Measurements from ENCODE around the gene CCDC87.

Gene CCDC87

DNA sequence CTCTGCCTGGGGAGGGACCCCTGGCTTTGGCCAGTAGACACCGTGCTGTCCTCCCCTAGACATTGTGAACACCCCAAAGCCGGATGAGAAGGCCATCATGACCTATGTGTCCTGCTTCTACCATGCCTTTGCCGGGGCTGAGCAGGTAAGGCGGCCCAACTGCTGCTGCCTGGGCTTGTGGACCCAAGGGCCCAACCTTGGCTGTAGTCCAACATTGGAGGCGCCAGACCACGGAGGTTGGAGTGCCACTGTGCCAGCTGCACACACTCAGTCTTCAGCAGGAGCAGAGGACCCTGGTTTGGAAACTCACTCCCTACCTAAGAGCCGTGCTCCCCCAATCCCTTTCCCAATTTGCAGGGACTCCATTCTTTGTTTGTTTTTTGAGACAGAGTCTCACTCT is 36.8 kb downstream of the CCDC87 start:
- peaks cover 4% of the 10 kb centered on the region for H3K4me1 ChIP-seq

DNA sequence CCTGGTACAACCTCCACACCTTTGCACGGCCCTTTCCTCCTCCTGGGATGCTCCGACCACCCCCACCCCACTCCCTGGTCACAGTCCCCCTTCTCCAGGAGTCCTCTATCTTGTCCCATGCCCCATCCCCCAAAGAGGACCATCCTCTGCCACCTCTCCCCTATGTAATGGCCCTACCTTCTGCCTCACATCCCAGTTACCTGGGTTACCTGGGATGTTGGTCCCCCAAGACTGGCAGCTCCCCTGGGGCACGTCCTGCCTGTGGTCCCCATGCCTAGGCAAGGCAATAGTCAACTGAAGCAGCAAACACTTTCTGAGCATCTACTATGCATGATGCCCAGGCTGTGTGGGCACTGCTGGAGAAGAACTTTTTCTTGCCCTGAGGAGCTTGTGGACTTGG is 37.4 kb downstream of the CCDC87 start:
- Histone ChIP-seq H2AFZ (no peak overlapping the region), H3K9me3 (ENCODE audit: control insufficient read depth, low read length) (no peaks in the 10 kb centered on the region), H3K9ac (no peak overlapping the region), H3K4me2 (ENCODE audit: low read length) (no peak overlapping the region), H3K36me3 (ENCODE audit: control insufficient read depth, insufficient read depth, low read length) (no peaks in the 10 kb centered on the region), H3K79me2 (no peaks in the 10 kb centered on the region), H3K4me1 (peaks cover 4% of the 10 kb centered on the region), H3K4me3 (ENCODE audit: low read depth, low read length) (no peak overlapping the region), H3K27me3 (ENCODE audit: control insufficient read depth, insufficient read depth, low read length) (no peaks in the 10 kb centered on the region), H3K27ac (no peak overlapping the region)
- TF ChIP-seq, protein P1, sequence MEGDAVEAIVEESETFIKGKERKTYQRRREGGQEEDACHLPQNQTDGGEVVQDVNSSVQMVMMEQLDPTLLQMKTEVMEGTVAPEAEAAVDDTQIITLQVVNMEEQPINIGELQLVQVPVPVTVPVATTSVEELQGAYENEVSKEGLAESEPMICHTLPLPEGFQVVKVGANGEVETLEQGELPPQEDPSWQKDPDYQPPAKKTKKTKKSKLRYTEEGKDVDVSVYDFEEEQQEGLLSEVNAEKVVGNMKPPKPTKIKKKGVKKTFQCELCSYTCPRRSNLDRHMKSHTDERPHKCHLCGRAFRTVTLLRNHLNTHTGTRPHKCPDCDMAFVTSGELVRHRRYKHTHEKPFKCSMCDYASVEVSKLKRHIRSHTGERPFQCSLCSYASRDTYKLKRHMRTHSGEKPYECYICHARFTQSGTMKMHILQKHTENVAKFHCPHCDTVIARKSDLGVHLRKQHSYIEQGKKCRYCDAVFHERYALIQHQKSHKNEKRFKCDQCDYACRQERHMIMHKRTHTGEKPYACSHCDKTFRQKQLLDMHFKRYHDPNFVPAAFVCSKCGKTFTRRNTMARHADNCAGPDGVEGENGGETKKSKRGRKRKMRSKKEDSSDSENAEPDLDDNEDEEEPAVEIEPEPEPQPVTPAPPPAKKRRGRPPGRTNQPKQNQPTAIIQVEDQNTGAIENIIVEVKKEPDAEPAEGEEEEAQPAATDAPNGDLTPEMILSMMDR (IDR thresholded peaks at IDR 0.05) = no peak

More for the DNA sequence above, 36.8 kb downstream of the CCDC87 start:
- no peaks in the 10 kb centered on the region for H3K79me2 ChIP-seq
- H3K9ac ChIP-seq = no peak overlapping the region
- no peak overlapping the region for H2AFZ ChIP-seq
- H3K4me3 ChIP-seq (ENCODE audit: low read depth, low read length) = no peak overlapping the region
- no peak overlapping the region for H3K27ac ChIP-seq
- H3K36me3 ChIP-seq (ENCODE audit: control insufficient read depth, insufficient read depth, low read length) = no peaks in the 10 kb centered on the region
- no peak overlapping the region for H3K4me2 ChIP-seq (ENCODE audit: low read length)
- no peaks in the 10 kb centered on the region for H3K27me3 ChIP-seq (ENCODE audit: control insufficient read depth, insufficient read depth, low read length)
- no peaks in the 10 kb centered on the region for H3K9me3 ChIP-seq (ENCODE audit: control insufficient read depth, low read length)
- TF ChIP-seq, protein P1 (IDR thresholded peaks at IDR 0.05) = no peak

DNA sequence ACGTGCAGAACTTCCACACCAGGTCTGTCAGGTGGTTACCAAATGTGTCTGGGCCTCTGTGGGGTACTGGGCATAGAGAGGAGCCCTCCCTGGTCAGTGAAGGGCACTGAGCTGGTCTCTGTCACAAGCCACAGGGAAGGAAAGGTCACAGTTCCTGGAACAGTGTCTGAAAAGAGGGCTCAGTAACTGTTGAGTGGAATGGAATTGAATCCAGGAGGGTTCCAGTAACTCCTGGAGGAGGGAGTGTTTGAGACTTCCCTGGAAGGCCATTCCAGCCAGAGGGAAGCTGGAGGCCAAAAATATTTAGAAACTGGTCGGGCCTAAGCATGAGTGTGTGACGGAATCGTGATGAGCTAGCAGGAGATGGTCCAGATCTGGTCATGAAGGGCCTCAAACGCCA is 38.3 kb downstream of the CCDC87 start:
- H3K79me2 ChIP-seq = no peaks in the 10 kb centered on the region
- H3K4me2 ChIP-seq (ENCODE audit: low read length) = no peak overlapping the region
- H3K27ac ChIP-seq = no peak overlapping the region
- TF ChIP-seq, protein P1 (IDR thresholded peaks at IDR 0.05) = no peak
- H3K27me3 ChIP-seq (ENCODE audit: control insufficient read depth, insufficient read depth, low read length) = no peaks in the 10 kb centered on the region
- H3K9me3 ChIP-seq (ENCODE audit: control insufficient read depth, low read length) = no peaks in the 10 kb centered on the region
- H3K4me3 ChIP-seq (ENCODE audit: low read depth, low read length) = no peak overlapping the region
- H3K4me1 ChIP-seq = peaks cover 4% of the 10 kb centered on the region
- no peak overlapping the region for H3K9ac ChIP-seq
- no peaks in the 10 kb centered on the region for H3K36me3 ChIP-seq (ENCODE audit: control insufficient read depth, insufficient read depth, low read length)
- H2AFZ ChIP-seq = no peak overlapping the region

DNA sequence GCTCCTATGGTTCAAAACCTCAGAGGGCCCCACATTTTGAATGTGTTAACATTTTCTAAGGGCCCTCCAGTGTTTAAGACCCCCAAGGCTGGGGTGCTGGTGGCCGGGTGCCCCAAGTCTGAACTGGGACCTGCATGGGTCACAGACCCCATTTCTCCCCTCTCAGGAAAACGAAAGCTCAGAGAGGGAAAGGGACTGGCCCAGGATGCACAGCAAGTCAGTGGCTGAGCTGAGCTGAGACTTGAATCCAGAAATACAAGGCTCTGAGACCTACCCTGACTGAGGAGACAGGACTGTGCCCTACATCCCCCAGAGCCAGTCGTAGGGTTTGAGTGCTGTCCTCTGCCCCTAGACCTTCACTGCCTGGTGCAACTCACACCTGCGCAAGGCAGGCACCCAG is 42.0 kb downstream of the CCDC87 start:
- Histone ChIP-seq H3K27ac (no peak overlapping the region), H3K4me2 (ENCODE audit: low read length) (no peak overlapping the region), H3K4me1 (peaks cover 3% of the 10 kb centered on the region), H3K9me3 (ENCODE audit: control insufficient read depth, low read length) (no peaks in the 10 kb centered on the region), H3K4me3 (ENCODE audit: low read depth, low read length) (no peak overlapping the region), H3K79me2 (no peaks in the 10 kb centered on the region), H3K9ac (no peak overlapping the region), H3K27me3 (ENCODE audit: control insufficient read depth, insufficient read depth, low read length) (no peaks in the 10 kb centered on the region), H2AFZ (no peak overlapping the region), H3K36me3 (ENCODE audit: control insufficient read depth, insufficient read depth, low read length) (no peaks in the 10 kb centered on the region)
- TF ChIP-seq, protein P1 (IDR thresholded peaks at IDR 0.05) = no peak

DNA sequence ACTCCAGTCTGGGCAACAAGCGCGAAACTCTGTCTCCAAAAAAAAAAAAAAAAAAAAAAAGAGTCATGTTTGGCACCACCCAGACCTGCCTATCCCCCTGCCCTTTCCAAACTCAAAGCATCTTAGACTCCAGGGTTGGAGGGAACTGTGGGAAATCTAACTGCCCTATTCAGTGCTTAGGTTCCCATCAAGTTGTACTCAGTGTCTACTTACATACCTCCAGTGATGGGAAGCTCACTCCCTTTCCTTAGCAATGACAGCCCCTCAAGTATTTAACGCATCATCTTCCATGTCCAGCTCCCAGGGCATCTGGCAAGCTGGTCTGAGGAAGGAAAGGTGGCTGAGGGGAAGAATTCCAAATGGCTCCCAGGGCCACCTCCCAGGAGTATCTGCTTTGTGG is 43.2 kb downstream of the CCDC87 start:
- Histone ChIP-seq H3K9ac (no peak overlapping the region), H3K36me3 (ENCODE audit: control insufficient read depth, insufficient read depth, low read length) (no peaks in the 10 kb centered on the region), H3K27me3 (ENCODE audit: control insufficient read depth, insufficient read depth, low read length) (no peaks in the 10 kb centered on the region), H3K4me3 (ENCODE audit: low read depth, low read length) (no peak overlapping the region), H2AFZ (no peak overlapping the region), H3K9me3 (ENCODE audit: control insufficient read depth, low read length) (no peaks in the 10 kb centered on the region), H3K79me2 (no peaks in the 10 kb centered on the region), H3K4me2 (ENCODE audit: low read length) (no peak overlapping the region), H3K27ac (no peak overlapping the region), H3K4me1 (peaks cover 6% of the 10 kb centered on the region)
- TF ChIP-seq, protein P1 (IDR thresholded peaks at IDR 0.05) = no peak
